K562 (cell line): ENCODE data around the gene SCG3. TPM values are rescaled to one million over a fixed set of nuclear protein-coding genes. Genes with fewer than 3 reads are reported as not detected.

ENCODE experiments used
- ATAC-seq: fragments of 200-7000 bp; cut with Tn5 transposase; 3 replicates; pipeline ENCODE4 v1.9.1; 2020; ENCODE audit warnings: moderate library complexity
- BruUV-seq: library from RNA; stranded (reverse); fragments of 400-500 nt; replicated peaks from 2 replicates; lab custom pipeline; 2021; lab: Mats Ljungman, UMichigan
- CTCF ChIA-PET: fragments of 300-600 bp; formaldehyde crosslinking; extraction: SDS; loops from one replicate; lab custom pipeline; 2021; ENCODE audit warnings: low intra/inter-chr PET ratio; lab: Yijun Ruan, JAX
- POLR2A ChIA-PET: fragments of 300-600, 350-650 bp; sonication (Branson Sonifier 250); formaldehyde crosslinking; extraction: SDS; loops from one replicate; lab custom pipeline; 2021; ENCODE audit warnings: antibody characterized with exemption, inconsistent platforms; lab: Yijun Ruan, JAX
- DNase-seq, 4 experiments: peaks; one replicate each; pipeline versions ENCODE4 v3.0.0 to v3.0.0-alpha.2; 2011 to 2018; ENCODE audit warnings: low spot score in 3 of 4, mixed read lengths in 3 of 4; ENCODE audit errors: extremely low read depth in 1 of 4
- FAIRE-seq: peaks from 2 replicates; lab custom pipeline; 2011; peaks lifted over from hg19 to GRCh38; lab: Jason Lieb, UNC
- H2AFZ ChIP-seq: 2 replicates; pipeline ENCODE4 v1.6.0; 2011; ENCODE audit warnings: low read depth, low read length, control low read depth, inconsistent platforms
- H3K27ac ChIP-seq: fragments of 200-600 bp; 3 replicates; pipeline ENCODE4 v1.8.0; 2011; ENCODE audit warnings: low read depth, mild to moderate bottlenecking, control low read depth, inconsistent platforms, low read length, moderate library complexity, mixed read lengths; ENCODE audit errors: extremely low read depth
- H3K27me3 ChIP-seq, 2 experiments: fragments of 300-600 bp in 1 of 2; 2 replicates in 1 of 2; 3 replicates in 1 of 2; pipeline versions ENCODE4 v1.6.0 to v1.8.0; 2011; ENCODE audit warnings: inconsistent platforms in 2 of 2, low read length in 2 of 2, mild to moderate bottlenecking in 1 of 2, mixed read lengths in 1 of 2, moderate library complexity in 1 of 2; ENCODE audit not compliant: control insufficient read depth in 2 of 2, insufficient read depth in 2 of 2
- H3K36me3 ChIP-seq: fragments of 300-600 bp; 3 replicates; pipeline ENCODE4 v1.8.0; 2011; ENCODE audit warnings: mild to moderate bottlenecking, low read length, inconsistent platforms; ENCODE audit not compliant: control insufficient read depth, insufficient read depth
- H3K4me1 ChIP-seq, 2 experiments: fragments of 200-600 bp in 1 of 2; replicated peaks in 1 of 2; 2 replicates in 1 of 2; 3 replicates in 1 of 2; pipeline versions ENCODE4 v1.5.1 to v1.8.0; 2011; ENCODE audit warnings: inconsistent platforms in 2 of 2, low read length in 2 of 2, mild to moderate bottlenecking in 1 of 2, mixed read lengths in 1 of 2, moderate library complexity in 1 of 2; ENCODE audit not compliant: control insufficient read depth in 2 of 2, insufficient read depth in 2 of 2
- H3K4me2 ChIP-seq: 2 replicates; pipeline ENCODE4 v1.6.1; 2011; ENCODE audit warnings: low read length, control low read depth, inconsistent platforms, mixed read lengths; ENCODE audit not compliant: insufficient read depth
- H3K4me3 ChIP-seq: fragments of 200-600 bp; sonication (generic), shearing (Covaris generic); 2 replicates; pipeline ENCODE4 v1.5.1; 2016; ENCODE audit warnings: control low read depth, inconsistent platforms
- H3K79me2 ChIP-seq: fragments of 200-600 bp; 3 replicates; pipeline ENCODE4 v1.8.0; 2011; ENCODE audit warnings: low read length, inconsistent platforms; ENCODE audit not compliant: control insufficient read depth, insufficient read depth
- H3K9ac ChIP-seq, 2 experiments: 2 replicates each; pipeline versions ENCODE4 v1.6.0 to v1.6.1; 2011; ENCODE audit warnings: low read depth in 2 of 2, low read length in 2 of 2, control low read depth in 1 of 2, inconsistent platforms in 1 of 2, mild to moderate bottlenecking in 1 of 2, mixed read lengths in 1 of 2; ENCODE audit not compliant: insufficient read depth in 1 of 2
- H3K9me1 ChIP-seq: one replicate; pipeline ENCODE4 v1.6.0; 2011; ENCODE audit warnings: inconsistent platforms, mild to moderate bottlenecking, low read length, moderate library complexity; ENCODE audit not compliant: control insufficient read depth, insufficient read depth
- H3K9me3 ChIP-seq: replicated peaks from 2 replicates; pipeline ENCODE4 v1.5.1; 2011; ENCODE audit warnings: low read depth, low read length, inconsistent platforms; ENCODE audit not compliant: control insufficient read depth, insufficient read depth
- H4K20me1 ChIP-seq: replicated peaks from 2 replicates; pipeline ENCODE4 v1.6.1; 2011; ENCODE audit warnings: low read length, inconsistent platforms, mixed read lengths; ENCODE audit not compliant: control insufficient read depth, insufficient read depth
- CHD1 ChIP-seq: fragments of 200-600 bp; sonication (generic); IDR thresholded peaks from one replicate; pipeline ENCODE4 v1.6.1; 2012; ENCODE audit warnings: mild to moderate bottlenecking, moderate library complexity, low read length, inconsistent platforms
- EP400 ChIP-seq: fragments of 450-650 bp; IDR thresholded peaks from 2 replicates; pipeline ENCODE4 v1.6.1; 2017; ENCODE audit warnings: antibody characterized with exemption, mild to moderate bottlenecking, moderate library complexity
- FOXA1 ChIP-seq: fragments of 450-650 bp; IDR thresholded peaks from 2 replicates; pipeline ENCODE4 v1.6.1; 2016; ENCODE audit warnings: mild to moderate bottlenecking, borderline replicate concordance
- HLTF ChIP-seq: fragments of 450-650 bp; IDR thresholded peaks from 2 replicates; pipeline ENCODE4 v1.6.1; 2016
- KLF1 ChIP-seq: fragments of 450-650 bp; IDR thresholded peaks from 2 replicates; pipeline ENCODE4 v1.6.1; 2016; ENCODE audit warnings: missing genetic modification characterization, missing compliant biosample characterization
- KLF6 ChIP-seq: fragments of 250-450 bp; sonication (Bioruptor Pico); IDR thresholded peaks from 2 replicates; pipeline ENCODE4 v1.4.0; 2020; ENCODE audit warnings: mild to moderate bottlenecking, moderate library complexity, borderline replicate concordance
- MEIS2 ChIP-seq: fragments of 450-650 bp; IDR thresholded peaks from 2 replicates; pipeline ENCODE4 v1.6.1; 2014; ENCODE audit warnings: mild to moderate bottlenecking; ENCODE audit not compliant: partially characterized antibody
- PHB2 ChIP-seq: fragments of 450-650 bp; IDR thresholded peaks from 2 replicates; pipeline ENCODE4 v1.6.1; 2017; ENCODE audit warnings: low read depth
- PHF21A ChIP-seq: fragments of 450-650 bp; IDR thresholded peaks from 2 replicates; pipeline ENCODE4 v1.6.1; 2017; ENCODE audit warnings: low read depth, borderline replicate concordance
- PHTF2 ChIP-seq: fragments of 250-450 bp; sonication (Bioruptor Pico); IDR thresholded peaks from 2 replicates; pipeline ENCODE4 v1.5.0; 2021; ENCODE audit warnings: mild to moderate bottlenecking
- SRSF7 ChIP-seq: fragments of 200-400 bp; formaldehyde crosslinking; optimal IDR thresholded peaks from 2 replicates; pipeline ENCODE3; 2017; ENCODE audit warnings: mild to moderate bottlenecking, low read depth, low read length
- ZFX ChIP-seq: sonication (generic); formaldehyde crosslinking; IDR thresholded peaks from 2 replicates; pipeline ENCODE4 v1.8.0; 2022; ENCODE audit warnings: mild to moderate bottlenecking, missing genetic modification reagents, moderate library complexity
- WGBS: fragments of 100-300 bp; shearing (Covaris generic); methylation state at CpG from one replicate; pipeline ENCODE4 v1.1.6; 2016; ENCODE audit warnings: low coverage, mixed read lengths; ENCODE audit not compliant: insufficient coverage; ENCODE audit errors: missing lambda C conversion rate; 5-methylcytosine and 5-hydroxymethylcytosine counted together
- in situ Hi-C: fragments of 300-500 bp; cut with MboI; formaldehyde crosslinking; loops from 4 replicates; pipeline ENCODE4 v1.15.0; 2018; ENCODE audit warnings: inconsistent platforms, mixed read lengths
- intact Hi-C: fragments of 100-400 bp; cut with micrococcal nuclease; formaldehyde crosslinking; loops from 2 replicates; pipeline ENCODE4 v1.14.2; 2022
- polyA plus RNA-seq, 8 experiments: library from polyadenylated mRNA; depleted of rRNA in 4 of 8; stranded (reverse) in 5 of 8; unstranded in 3 of 8; fragments of >200 nt; fragmentation: Nextera tagmentation in 2 of 8; fragmentation: Illumina TruSeq in 1 of 8; extraction: Ambion mirVana in 2 of 8; extraction: Trizol in 1 of 8; gene quantifications; 2 replicates each; pipeline versions ENCODE4 v1.2.1 to v1.2.3, GENCODE V29; 2011 to 2014; ENCODE audit warnings: inconsistent platforms in 1 of 8, missing spikeins in 1 of 8
- total RNA-seq, 7 experiments: library from RNA; depleted of rRNA in 6 of 7; stranded (reverse); fragments of >200 nt in 6 of 7; fragmentation: Illumina TruSeq in 2 of 7; extraction: Trizol in 2 of 7; gene quantifications; 2 replicates each; pipeline versions ENCODE4 v1.2.1 to v1.2.3, GENCODE V29; 2011 to 2021; ENCODE audit warnings: low replicate concordance in 1 of 7
- TF ChIP-seq, protein P1 (sequence below): sonication (generic); formaldehyde crosslinking; IDR thresholded peaks from 2 replicates; pipeline ENCODE4 v1.9.0; 2022; ENCODE audit warnings: mild to moderate bottlenecking, missing genetic modification reagents
- TF ChIP-seq, protein P2 (sequence below), 3 experiments: fragments of 200-800 bp in 1 of 3; fragments of 250-450 bp in 1 of 3; fragments of 450-650 bp in 1 of 3; sonication (Bioruptor Pico) in 1 of 3; sonication (Bioruptor generic) in 1 of 3; formaldehyde crosslinking in 1 of 3; IDR thresholded peaks; 2 replicates each; pipeline versions ENCODE4 v1.6.1 to v1.8.0; 2016 to 2022; ENCODE audit warnings: mild to moderate bottlenecking in 2 of 3, missing genetic modification characterization in 2 of 3, missing compliant biosample characterization in 1 of 3, moderate library complexity in 1 of 3

Gene SCG3
- total and polyA plus RNA-seq, 9 of the 15 experiments (the other 6 are each of a cell fraction or from before 2014, with no cell fraction given), result 13.0 to 43.8 (median 21.0) TPM

DNA sequence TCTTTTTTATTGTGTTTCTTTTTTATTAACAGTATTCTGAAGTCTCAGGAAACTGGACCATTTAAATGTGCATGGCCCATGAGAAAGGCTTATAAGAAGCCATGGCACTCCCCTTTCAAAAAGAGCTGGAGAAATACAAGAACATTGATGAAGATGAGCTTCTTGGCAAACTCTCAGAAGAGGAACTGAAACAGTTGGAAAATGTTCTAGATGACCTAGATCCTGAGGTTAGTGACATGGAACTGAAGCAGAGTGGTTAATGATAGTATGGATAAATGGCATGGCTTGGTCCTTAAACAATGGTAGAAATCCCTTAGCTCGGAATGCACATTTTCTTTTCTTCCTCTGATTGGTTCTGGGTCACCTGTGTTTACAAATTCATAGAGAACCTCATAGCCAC lies 85.0 kb downstream of the SCG3 start:
- in situ Hi-C loops, result no loop called here
- POLR2A ChIA-PET, result interaction anchor here (1.0 to 3.1 kb wide), 3 partner anchors 9 to 145 kb away, joined by 3 to 9 read pairs (median 4); no protein-coding TSS in a partner anchor
- no peaks in the 10 kb centered on the region for H4K20me1 ChIP-seq
- H3K9me3 ChIP-seq, result no peaks in the 10 kb centered on the region
- H3K27me3 ChIP-seq, result no peaks in the 10 kb centered on the region
- intact Hi-C loops, result no loop called here
- H3K9me1 ChIP-seq, result no peaks in the 10 kb centered on the region
- ATAC-seq, result no peak
- BruUV-seq, result no TSS peak
- H3K4me3 ChIP-seq, result no peak overlapping the region
- TF ChIP-seq EP400, result no peak
- no peak for TF ChIP-seq MEIS2
- no peak for TF ChIP-seq HLTF
- TF ChIP-seq ZFX (CRISPR knock-in tag), result no peak
- TF ChIP-seq PHF21A, result no peak
- TF ChIP-seq CHD1, result no peak
- TF ChIP-seq, protein P1, sequence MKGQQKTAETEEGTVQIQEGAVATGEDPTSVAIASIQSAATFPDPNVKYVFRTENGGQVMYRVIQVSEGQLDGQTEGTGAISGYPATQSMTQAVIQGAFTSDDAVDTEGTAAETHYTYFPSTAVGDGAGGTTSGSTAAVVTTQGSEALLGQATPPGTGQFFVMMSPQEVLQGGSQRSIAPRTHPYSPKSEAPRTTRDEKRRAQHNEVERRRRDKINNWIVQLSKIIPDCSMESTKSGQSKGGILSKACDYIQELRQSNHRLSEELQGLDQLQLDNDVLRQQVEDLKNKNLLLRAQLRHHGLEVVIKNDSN (CRISPR knock-in tag), result no peak
- no peak for TF ChIP-seq PHB2
- TF ChIP-seq, protein P2, sequence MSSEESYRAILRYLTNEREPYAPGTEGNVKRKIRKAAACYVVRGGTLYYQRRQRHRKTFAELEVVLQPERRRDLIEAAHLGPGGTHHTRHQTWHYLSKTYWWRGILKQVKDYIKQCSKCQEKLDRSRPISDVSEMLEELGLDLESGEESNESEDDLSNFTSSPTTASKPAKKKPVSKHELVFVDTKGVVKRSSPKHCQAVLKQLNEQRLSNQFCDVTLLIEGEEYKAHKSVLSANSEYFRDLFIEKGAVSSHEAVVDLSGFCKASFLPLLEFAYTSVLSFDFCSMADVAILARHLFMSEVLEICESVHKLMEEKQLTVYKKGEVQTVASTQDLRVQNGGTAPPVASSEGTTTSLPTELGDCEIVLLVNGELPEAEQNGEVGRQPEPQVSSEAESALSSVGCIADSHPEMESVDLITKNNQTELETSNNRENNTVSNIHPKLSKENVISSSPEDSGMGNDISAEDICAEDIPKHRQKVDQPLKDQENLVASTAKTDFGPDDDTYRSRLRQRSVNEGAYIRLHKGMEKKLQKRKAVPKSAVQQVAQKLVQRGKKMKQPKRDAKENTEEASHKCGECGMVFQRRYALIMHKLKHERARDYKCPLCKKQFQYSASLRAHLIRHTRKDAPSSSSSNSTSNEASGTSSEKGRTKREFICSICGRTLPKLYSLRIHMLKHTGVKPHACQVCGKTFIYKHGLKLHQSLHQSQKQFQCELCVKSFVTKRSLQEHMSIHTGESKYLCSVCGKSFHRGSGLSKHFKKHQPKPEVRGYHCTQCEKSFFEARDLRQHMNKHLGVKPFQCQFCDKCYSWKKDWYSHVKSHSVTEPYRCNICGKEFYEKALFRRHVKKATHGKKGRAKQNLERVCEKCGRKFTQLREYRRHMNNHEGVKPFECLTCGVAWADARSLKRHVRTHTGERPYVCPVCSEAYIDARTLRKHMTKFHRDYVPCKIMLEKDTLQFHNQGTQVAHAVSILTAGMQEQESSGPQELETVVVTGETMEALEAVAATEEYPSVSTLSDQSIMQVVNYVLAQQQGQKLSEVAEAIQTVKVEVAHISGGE (CRISPR knock-in tag; IDR thresholded peaks at IDR 0.05), result no peak
- no peak for TF ChIP-seq SRSF7
- no peak for TF ChIP-seq PHTF2
- no peak for TF ChIP-seq KLF6 (CRISPR knock-in tag)
- no peak for TF ChIP-seq KLF1 (tag)
- no peak for TF ChIP-seq FOXA1
- no peaks in the 10 kb centered on the region for H3K79me2 ChIP-seq
- no peak for FAIRE-seq
- H2AFZ ChIP-seq, result no peak overlapping the region
- no peak overlapping the region for H3K27ac ChIP-seq
- H3K36me3 ChIP-seq, result no peaks in the 10 kb centered on the region; the same call in 2 of the 3 replicates
- 67% methylated on average over 1 of the region's 1 CpG for WGBS
- H3K4me2 ChIP-seq, result no peak overlapping the region
- no peak overlapping the region for H3K9ac ChIP-seq
- no peak for DNase-seq
- peaks cover 0 to 9% of the 10 kb centered on the region in 2 experiments; a peak in 2 of 5 replicates for H3K4me1 ChIP-seq
- CTCF ChIA-PET, result no interaction called here
